A549 (cell line): ENCODE results near the gene SETX.

Experiments
- BHLHE40 ChIP-seq: IDR thresholded peaks from 2 replicates; pipeline ENCODE4 v1.6.1; 2012; ENCODE audit warnings: low read depth, low read length, inconsistent platforms
- CHD4 ChIP-seq: fragments of 200-600 bp; sonication (generic); IDR thresholded peaks from 2 replicates; pipeline ENCODE4 v1.6.1; 2016; ENCODE audit warnings: antibody characterized with exemption, mild to moderate bottlenecking, borderline replicate concordance
- EP300 ChIP-seq, 2 experiments: fragments of >200 bp; sonication (Bioruptor Twin); formaldehyde crosslinking; IDR thresholded peaks; 2 replicates in 1 of 2; 3 replicates in 1 of 2; pipeline ENCODE4 v1.6.1; 2016 to 2017
- HDAC2 ChIP-seq: fragments of 200-600 bp; sonication (generic); IDR thresholded peaks from 2 replicates; pipeline ENCODE4 v1.6.1; 2016
- JUNB ChIP-seq: fragments of >200 bp; sonication (Bioruptor Twin); formaldehyde crosslinking; IDR thresholded peaks from 2 replicates; pipeline ENCODE4 v1.6.1; 2016
- NPAS2 ChIP-seq: fragments of 250-450 bp; sonication (Bioruptor Pico); IDR thresholded peaks from 2 replicates; pipeline ENCODE4 v1.8.0; 2022; ENCODE audit warnings: mild to moderate bottlenecking, moderate library complexity, borderline replicate concordance
- NR3C1 ChIP-seq: fragments of >200 bp; sonication (Bioruptor Twin); formaldehyde crosslinking; IDR thresholded peaks from 3 replicates; pipeline ENCODE4 v1.6.1; 2017
- PHF8 ChIP-seq: fragments of 200-600 bp; sonication (generic); IDR thresholded peaks from 2 replicates; pipeline ENCODE4 v1.6.1; 2016; ENCODE audit warnings: low read depth, mild to moderate bottlenecking, antibody characterized with exemption, moderate library complexity, borderline replicate concordance
- POLR2A ChIP-seq: IDR thresholded peaks from 2 replicates; pipeline ENCODE4 v1.6.1; 2012; ENCODE audit warnings: mild to moderate bottlenecking, low read length
- RNF2 ChIP-seq: fragments of 200-600 bp; sonication (generic); IDR thresholded peaks from 2 replicates; pipeline ENCODE4 v1.6.1; 2016; ENCODE audit warnings: low read depth, mild to moderate bottlenecking, antibody characterized with exemption, moderate library complexity, borderline replicate concordance
- SREBF2 ChIP-seq: fragments of 450-650 bp; IDR thresholded peaks from 2 replicates; pipeline ENCODE4 v1.6.1; 2014; ENCODE audit warnings: mild to moderate bottlenecking, moderate library complexity
- TF ChIP-seq, protein P1 (sequence below): IDR thresholded peaks from 2 replicates; pipeline ENCODE4 v1.6.1; 2012
- TF ChIP-seq, protein P2 (sequence below): fragments of >200 bp; sonication (Bioruptor Twin); formaldehyde crosslinking; IDR thresholded peaks from 3 replicates; pipeline ENCODE4 v1.5.1; 2016

DNA sequence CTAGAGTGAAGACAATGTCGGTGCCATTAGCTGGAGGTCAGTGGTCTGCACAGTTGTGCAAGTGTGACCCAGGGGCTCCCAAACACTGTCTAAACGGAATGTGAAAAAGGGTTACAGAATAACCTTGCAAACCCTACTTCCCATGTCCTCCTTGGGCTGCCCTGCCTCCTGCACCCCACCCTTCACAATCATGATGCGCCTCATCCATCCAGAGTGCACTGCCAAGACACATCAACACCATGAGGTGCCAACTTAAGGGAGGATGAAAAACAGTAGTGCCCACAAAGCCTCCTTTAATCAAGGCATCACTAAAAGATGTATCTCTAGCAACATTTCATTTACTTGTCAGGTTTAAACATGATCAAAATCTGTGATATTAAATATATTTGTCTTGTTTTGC, 87.1 kb downstream of the SETX start:
- TF ChIP-seq, protein P1, sequence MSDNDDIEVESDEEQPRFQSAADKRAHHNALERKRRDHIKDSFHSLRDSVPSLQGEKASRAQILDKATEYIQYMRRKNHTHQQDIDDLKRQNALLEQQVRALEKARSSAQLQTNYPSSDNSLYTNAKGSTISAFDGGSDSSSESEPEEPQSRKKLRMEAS: no peak
- TF ChIP-seq EP300 (IDR thresholded peaks at IDR 0.05): no peak
- TF ChIP-seq, protein P2, sequence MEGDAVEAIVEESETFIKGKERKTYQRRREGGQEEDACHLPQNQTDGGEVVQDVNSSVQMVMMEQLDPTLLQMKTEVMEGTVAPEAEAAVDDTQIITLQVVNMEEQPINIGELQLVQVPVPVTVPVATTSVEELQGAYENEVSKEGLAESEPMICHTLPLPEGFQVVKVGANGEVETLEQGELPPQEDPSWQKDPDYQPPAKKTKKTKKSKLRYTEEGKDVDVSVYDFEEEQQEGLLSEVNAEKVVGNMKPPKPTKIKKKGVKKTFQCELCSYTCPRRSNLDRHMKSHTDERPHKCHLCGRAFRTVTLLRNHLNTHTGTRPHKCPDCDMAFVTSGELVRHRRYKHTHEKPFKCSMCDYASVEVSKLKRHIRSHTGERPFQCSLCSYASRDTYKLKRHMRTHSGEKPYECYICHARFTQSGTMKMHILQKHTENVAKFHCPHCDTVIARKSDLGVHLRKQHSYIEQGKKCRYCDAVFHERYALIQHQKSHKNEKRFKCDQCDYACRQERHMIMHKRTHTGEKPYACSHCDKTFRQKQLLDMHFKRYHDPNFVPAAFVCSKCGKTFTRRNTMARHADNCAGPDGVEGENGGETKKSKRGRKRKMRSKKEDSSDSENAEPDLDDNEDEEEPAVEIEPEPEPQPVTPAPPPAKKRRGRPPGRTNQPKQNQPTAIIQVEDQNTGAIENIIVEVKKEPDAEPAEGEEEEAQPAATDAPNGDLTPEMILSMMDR: no peak
- TF ChIP-seq POLR2A: no peak
- TF ChIP-seq NR3C1: no peak
- TF ChIP-seq NPAS2 (CRISPR knock-in tag): no peak
- no peak for TF ChIP-seq HDAC2
- no peak for TF ChIP-seq SREBF2
- no peak for TF ChIP-seq BHLHE40
- no peak for TF ChIP-seq PHF8
- no peak for TF ChIP-seq CHD4
- no peak for TF ChIP-seq RNF2
- TF ChIP-seq JUNB: no peak
